Vagina (tissue), 2 donors: ENCODE data around the gene PDE11A.

ENCODE experiments used
- CTCF ChIP-seq, 3 experiments: fragments of 450-650 bp in 2 of 3; fragments of 200-600 bp in 1 of 3; sonication (generic) in 1 of 3; IDR thresholded peaks; one replicate each; pipeline ENCODE4 v1.5.1; 2017 to 2019; ENCODE audit warnings: antibody characterized with exemption in 3 of 3, mild to moderate bottlenecking in 2 of 3, moderate library complexity in 2 of 3
- POLR2AphosphoS5 ChIP-seq, 2 donors: sonication (generic); formaldehyde crosslinking; IDR thresholded peaks; one replicate each; pipeline ENCODE4 v1.9.0; 2017; ENCODE audit warnings: antibody characterized with exemption in 2 of 2, mild to moderate bottlenecking in 2 of 2, low read depth in 1 of 2; ENCODE audit not compliant: insufficient read depth in 1 of 2

GRCh38 chr2:178101321-178102079 lies 28.9 kb upstream of the PDE11A start:
- TF ChIP-seq POLR2AphosphoS5 (IDR thresholded peaks at IDR 0.05; ENCODE audit: insufficient read depth in 1 of 2, low read depth in 1 of 2) = no peak
- no peak for TF ChIP-seq CTCF (IDR thresholded peaks at IDR 0.05)
